ENCODE results near the gene LUZP2. TPM values are rescaled to one million over a fixed set of nuclear protein-coding genes. Genes with fewer than 3 reads are reported as not detected.

Gene LUZP2
- total RNA-seq, 1 donor from 2014 or later, result not detected

DNA sequence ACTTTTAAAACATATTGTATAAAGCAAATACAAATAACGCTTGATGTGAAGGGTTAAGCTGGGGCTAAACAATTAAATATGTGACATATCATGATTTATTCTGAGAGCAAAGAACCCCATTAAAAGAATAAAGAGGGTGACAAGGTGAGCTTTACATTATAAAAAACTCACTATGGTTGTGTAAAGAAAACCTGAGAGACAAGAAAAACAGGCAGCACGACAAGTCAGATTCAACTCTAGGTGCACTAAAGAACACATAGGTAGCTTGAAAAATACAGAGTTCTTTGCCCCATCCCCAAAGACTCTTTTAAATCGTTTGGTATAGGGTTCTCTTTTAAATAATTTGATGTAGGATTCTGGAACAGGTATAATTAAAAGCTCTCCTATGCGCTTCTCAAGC lies 63.5 kb downstream of the LUZP2 start:
- intact Hi-C loops (cut with micrococcal nuclease), result no loop called here

DNA sequence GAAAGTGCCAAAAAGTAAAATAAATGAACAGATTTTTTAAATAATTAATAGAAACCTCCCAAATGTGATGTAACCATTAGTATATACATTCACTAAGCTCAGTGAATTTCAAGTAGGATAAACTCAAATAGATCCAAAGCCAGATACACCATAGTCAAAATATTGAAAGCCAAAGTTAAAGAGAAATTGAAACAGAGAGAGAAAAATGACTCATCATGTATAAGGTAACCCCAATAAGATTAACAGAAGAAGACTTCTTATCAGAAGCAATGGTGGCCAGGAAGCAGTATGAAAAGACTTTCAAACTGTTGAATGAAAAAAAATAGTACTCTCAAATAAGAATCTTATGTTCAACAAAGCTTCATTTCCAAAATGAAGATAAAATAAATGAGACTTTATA lies 70.5 kb downstream of the LUZP2 start:
- intact Hi-C loops (cut with micrococcal nuclease), result no loop called here

DNA sequence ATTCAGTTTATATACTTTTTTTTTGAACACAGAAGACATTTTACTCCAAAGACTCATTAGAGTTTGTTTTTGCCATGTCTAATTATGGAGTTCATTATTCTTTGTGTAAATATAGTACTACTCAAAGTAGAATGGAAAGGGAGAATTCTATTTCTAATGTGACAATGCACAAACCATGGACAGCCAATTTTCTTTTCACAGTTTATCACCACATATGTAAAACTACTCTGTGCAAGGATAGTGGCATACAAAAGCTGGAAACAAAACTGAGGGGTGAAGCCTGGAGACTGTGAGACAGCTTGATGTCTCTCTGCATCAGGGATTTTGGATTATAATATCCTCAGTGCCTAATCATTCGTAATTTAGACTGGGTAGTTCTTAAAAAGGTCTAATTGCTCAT lies 75.5 kb downstream of the LUZP2 start:
- intact Hi-C loops (cut with micrococcal nuclease), result loop anchor here (5.0 kb wide), 1 partner anchor 1235 kb away; no protein-coding TSS in a partner anchor

DNA sequence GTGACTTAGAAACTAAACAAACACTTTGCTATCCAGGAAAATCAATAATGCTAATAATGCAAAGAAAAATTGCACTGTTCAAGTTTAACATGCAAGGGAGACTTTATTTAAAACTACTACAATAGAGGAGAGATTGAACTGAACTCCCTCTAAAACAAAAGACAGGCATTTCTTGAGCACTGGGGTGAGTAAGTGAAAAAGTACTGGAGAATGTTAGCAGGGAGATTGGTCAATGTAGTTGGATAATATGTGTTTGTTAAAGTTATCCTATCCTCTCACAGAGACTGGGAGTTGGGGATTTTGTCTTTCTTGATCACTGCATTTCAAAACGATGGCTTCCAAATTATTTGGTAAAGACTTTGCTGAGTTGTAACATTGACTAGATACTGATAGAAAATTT lies 77.6 kb downstream of the LUZP2 start:
- intact Hi-C loops (cut with micrococcal nuclease), result loop anchor here (5.0 kb wide), 1 partner anchor 1237 kb away; no protein-coding TSS in a partner anchor

DNA sequence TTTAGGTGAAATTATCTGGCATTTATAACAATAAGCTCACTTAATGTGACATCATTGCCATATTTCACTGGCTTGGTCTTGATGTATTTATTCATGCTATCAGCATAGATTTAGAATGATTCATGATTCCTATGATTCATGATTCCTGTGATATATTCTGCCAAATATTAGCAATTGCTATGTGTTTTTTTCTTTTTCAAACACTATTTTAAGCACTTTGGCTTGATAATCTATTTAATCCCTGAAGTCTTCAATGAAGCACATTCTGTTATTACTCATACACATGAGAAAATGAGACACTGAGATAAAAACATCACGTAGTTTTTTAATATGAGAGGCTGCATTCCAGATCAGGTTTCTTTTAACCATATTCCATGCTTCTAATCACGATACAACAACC lies 78.5 kb downstream of the LUZP2 start:
- intact Hi-C loops (cut with micrococcal nuclease), result no loop called here

DNA sequence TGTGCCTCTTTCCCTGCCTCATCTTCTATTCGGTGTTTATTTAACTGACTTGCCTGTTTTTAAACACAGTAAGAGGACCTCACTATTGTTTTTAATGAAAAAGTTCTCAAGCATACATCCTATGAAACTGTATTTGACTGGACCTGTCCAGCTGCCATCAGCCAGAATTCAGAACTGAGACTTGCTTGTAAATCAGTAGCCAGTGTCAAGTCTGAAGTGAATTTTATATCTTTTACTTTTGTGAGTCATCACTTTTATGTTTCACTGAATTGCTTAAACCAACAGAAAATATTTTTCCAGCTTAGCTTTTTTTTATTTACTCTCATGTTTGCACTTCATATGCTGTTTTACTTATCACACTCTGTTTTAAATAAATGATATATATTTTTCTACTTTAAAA lies 88.3 kb downstream of the LUZP2 start:
- intact Hi-C loops (cut with micrococcal nuclease), result no loop called here

DNA sequence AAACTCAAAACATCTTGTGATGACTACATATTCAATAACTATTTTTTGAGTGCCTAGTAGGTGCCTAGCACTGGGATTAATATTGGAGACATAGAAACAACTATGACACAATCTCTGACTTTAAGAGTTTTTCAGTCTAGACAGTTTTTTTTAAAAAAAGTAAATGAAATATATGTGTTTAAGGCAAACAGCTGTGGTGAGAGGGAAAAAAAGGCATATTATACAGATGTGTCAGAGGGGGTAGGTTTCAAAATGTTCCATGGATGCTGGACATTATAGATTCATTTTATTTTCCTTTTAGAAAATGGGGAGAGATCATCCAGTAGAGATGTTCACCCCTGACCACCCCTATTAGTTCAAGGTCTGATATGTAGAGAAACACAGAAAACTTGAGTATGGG lies 90.8 kb downstream of the LUZP2 start:
- intact Hi-C loops (cut with micrococcal nuclease), result no loop called here

DNA sequence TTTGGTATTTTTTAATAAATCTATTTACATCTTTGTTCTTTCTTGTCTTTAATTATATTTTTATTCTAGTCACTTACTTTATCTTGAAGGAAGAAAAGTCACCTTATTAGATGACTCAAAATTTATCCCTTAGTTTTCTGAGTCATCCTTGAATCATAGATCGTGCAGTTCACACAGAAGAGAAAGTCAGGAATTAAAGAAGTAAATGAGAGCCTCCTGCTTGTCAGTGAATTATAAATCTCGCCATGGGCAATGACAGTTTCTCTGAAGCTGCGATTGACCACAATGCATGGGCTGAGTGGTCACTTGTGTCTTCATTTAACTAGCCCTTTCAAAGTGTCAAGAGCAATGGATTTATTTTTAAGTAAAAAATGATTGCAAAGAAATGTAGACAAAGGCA lies 91.2 kb downstream of the LUZP2 start:
- intact Hi-C loops (cut with micrococcal nuclease), result no loop called here

DNA sequence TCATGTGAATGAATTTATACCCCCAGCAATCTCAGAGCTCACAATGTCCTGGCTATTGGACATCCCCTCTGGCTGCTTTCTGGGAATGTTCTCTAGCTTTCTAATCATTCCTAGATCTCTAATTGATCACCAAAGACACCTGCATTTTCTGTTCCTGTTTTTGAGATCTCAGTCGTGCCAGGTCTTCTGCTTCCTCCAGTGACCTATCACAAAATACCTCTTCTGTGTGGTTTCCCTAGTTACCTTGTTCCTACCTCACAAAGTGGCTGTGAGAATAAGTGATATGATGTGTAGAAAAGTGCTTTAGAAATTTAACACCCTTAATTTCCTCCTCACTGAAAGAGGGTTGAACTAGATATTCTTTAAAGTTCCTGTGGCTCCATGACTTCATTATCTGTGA lies 92.2 kb downstream of the LUZP2 start:
- intact Hi-C loops (cut with micrococcal nuclease), result no loop called here

DNA sequence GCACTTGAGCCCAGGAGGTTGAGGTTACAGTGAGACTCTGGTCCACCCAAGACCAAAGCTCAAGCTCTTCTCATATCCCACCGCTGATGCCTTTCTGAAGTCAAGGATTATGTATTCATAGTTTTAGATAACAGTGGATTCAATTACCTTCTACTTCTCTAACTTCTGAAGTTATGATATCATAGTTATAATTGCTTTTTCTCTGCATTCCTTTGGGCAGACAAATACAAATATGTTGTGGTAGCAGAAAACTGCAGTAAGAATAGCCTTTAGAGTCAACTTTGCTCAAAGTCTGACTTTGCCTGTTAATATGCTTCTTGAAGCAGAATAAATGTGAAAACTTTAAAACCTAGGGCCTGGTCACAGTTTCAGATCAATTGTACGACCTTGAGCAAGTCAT lies 94.4 kb downstream of the LUZP2 start:
- intact Hi-C loops (cut with micrococcal nuclease), result no loop called here

DNA sequence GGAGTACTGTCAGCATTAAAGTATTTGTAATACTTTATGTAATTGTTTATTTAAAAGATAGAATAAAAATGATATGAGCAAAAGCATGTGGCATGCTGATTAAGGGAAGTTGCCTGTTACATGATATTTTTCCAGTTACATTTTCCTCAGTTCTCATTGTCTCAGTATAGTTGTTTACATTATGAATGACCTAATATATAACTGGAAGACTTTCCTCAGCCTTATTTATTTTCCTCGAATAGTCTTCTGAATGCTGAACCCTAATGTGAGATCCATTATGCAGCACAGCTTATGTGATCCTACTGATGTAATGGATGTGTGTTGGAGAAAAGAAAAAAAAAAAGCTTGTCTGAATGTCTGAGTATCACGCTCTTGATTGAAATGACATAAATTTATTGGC lies 95.5 kb downstream of the LUZP2 start:
- intact Hi-C loops (cut with micrococcal nuclease), result no loop called here

DNA sequence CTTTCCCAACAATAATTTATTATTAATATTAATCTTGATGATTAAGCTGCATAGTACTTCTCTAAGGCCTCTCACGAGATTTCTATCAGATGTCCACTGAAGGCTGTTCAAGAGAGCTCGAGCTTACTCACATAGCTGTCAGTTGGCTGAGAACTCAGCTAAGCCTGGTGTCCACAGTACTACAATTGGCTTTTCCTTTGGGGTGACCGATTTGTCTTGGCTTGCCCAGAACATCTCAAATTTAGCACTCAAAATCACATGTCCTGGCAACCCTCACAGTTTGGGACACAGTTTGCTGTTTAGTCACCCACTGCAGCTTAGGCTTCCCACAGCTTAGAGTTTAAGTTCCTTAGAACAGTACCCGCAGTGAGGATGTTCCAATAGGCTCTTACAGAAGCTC lies 96.5 kb downstream of the LUZP2 start:
- intact Hi-C loops (cut with micrococcal nuclease), result no loop called here

DNA sequence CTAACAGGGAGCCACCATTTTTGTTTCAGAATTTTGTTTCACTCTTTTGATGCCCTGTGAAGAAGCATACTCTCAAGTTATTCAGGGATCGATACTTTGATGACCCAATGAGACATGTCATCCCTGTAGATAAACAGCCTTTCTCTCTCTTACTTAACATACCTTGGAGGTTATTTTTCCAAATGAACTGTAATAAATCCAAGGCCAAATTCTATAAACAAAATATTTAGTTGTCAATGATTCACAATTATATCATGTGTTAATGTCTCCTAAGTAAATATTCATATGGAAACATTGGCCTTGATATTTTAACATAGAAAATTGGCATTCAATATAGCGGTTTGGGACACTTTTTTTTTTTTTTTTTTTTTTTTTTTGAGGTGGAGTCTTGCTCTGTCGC lies 97.5 kb downstream of the LUZP2 start:
- intact Hi-C loops (cut with micrococcal nuclease), result no loop called here

DNA sequence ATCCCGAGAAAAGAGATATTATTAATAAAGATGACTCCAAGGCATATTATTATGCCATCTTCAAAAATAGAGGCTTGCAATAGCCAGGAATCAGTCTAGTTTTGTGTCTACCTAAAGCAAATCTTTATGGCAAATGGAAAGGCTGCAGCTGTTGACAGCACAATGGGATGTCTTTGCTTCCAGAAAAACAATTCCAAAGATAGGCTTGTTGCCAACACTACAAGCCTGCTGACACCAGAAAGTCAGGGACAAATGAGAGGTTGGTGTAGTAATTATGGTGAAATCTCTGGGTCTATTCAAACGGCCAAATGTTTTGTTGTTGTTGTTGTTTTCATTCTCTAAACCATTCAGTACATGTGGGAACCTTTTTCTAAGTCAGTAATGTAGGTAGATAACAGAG lies 101.8 kb downstream of the LUZP2 start:
- intact Hi-C loops (cut with micrococcal nuclease), result no loop called here

DNA sequence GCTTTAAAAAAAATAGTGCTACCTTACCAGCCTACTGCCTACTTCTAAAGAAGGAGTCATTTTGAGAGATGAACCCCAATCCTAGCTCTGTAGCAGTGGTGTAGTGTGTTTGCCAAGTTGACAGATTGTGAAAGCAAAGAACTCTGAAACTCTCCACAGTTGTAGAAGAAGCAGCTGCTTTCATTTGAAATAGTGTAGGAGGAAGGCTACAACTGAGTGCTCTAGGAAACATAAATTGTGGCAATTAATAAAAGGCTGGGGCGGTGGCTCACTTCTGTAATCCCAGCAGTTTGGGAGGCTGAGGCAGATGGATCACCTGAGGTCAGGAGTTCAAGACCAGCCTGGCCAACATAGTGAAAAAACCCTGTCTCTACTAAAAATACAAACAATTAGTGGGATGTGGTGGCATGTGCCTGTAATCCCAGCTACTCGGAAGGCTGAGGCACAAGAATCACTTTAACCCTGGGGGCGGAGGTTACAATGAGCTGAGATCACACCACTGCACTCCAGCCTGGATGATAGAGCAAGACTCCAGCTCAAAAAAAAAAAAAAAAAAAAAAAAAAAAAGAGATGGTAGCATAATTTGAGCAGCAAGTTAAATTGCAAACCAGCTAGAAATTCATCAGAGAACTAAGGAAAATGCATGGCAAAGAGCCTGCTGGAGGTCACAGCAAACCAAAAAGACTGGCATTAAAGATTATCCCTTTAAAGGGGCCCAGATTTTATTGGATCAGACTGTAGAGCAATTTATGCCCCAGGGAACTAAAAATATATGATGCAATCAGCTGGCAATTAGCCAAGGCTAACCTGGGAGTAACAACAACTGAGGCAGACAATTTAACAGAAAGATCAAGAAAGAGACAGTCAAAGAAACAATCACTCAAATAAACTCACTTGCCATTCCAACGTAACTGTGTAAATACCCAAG lies 112.6 kb downstream of the LUZP2 start:
- intact Hi-C loops (cut with micrococcal nuclease), result no loop called here

DNA sequence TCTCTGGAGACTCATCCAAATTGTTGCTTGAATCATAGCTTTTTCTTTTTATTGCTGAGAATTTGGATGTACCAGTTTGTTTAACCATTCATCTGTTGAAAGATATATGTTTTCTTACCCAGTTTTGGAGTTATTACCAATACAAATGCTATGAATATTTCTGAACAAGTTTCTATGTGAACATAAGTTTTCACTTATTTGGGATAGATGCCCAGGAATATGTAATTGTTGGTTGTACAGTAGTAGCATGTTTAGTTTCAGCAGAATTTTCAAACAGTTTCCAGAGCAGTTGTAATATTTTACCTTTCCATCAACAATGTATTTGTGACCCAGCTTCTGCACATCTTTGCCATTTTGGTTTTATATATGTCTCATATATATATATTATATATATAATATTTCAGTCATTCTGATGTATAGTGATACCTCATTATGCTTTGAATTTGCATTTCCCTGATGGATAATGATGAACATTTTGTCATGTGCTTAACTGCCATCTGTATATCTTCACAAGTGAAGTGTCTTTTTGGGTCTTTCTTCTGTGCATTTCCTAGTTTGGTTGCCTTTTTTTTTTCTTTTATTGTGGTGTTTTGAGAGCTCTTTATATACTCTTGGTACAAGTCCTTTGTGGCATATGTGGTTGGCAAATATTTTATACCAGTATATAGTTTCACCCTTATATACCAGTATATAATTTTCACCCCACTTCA lies 118.8 kb downstream of the LUZP2 start:
- intact Hi-C loops (cut with micrococcal nuclease), result no loop called here

DNA sequence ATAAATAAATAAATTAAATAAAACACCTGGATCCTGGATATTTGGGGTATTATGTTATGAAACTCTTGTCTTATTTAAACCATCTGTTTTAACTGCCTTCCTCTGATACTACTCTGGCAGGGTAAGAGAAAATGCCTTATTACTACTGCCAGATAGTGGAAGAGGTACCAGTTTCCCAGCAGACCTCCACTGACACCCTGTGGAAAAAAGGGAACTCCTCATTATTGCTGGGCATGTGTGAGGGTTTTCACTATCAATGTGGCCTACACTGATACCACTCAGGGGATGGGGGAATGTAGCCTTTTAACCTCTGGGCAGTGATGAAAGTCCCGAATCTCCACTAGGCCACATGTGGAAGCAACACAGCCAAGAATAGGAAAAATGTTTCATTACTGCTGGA lies 121.0 kb downstream of the LUZP2 start:
- intact Hi-C loops (cut with micrococcal nuclease), result no loop called here

DNA sequence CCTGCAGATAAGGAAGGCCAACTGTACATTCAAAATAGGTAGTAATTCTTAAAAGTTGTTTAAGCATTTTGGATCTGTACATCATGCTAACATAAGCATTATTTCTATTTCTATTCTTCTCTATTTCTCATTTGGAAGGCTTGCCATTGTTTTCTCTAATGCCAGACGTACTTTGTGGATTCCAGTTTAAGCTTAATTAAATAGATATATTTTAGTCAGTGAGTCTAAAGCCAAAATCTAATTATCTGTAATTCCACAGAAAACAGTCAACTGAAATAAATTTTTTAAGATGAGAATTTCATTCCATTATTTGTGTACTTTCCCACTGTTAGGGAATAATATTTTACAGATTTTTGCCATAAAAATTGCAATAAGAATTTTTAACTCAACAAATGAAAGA lies 123.0 kb downstream of the LUZP2 start:
- intact Hi-C loops (cut with micrococcal nuclease), result no loop called here

DNA sequence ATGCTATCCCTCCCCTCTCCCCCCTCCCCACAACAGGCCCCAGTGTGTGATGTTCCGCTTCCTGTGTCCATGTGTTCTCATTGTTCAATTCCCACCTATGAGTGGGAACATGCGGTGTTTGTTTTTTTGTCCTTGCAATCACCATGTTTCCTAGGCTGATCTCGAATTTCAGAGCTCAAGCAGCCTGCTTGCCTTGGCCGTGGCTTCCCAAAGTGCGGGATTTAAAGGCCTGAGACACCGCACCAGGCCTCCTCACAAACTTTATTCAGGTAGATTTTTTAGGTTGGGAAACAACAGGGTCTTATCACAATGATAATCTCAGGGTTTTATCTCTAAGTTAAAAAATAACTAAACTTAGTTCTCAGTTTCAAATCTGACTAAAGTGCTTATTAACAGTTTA lies 125.4 kb downstream of the LUZP2 start:
- intact Hi-C loops (cut with micrococcal nuclease), result no loop called here

DNA sequence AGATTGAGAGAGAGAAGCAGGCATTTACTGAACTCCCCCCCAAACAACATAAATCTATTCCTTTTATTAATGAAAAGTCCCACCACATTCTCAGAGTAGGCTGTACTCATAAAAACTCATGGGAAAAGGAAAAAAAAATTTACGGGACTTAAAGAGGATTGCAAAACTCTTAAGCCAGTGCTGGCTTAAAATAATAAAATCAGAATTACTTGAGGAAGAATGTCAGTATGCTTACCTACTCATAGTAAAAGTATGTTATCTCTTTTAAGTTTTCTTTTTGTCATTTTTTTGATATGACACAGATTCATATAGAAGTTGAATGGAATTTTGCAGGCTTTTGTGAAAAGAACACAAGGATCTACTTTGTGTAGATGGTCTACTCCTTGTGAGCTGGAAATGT lies 126.3 kb downstream of the LUZP2 start:
- intact Hi-C loops (cut with micrococcal nuclease), result no loop called here

DNA sequence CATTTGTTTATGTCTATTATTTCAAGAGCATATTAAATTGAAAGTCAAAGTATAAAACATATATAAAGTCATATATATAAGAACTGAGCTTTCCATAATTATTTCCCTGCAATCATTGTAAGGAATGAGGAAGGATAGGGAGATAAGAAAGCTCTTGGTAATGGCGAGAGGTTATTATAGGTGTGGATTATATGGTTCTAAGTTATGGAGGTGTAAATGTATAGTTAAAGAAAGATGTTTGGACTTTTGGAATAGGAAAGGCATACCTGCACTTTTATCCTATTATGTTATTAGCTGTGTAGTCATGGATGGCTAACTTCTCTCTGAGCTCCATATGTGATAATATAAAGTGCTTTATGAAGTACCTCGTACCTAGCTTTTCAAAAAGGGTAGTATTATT lies 127.6 kb downstream of the LUZP2 start:
- intact Hi-C loops (cut with micrococcal nuclease), result no loop called here

DNA sequence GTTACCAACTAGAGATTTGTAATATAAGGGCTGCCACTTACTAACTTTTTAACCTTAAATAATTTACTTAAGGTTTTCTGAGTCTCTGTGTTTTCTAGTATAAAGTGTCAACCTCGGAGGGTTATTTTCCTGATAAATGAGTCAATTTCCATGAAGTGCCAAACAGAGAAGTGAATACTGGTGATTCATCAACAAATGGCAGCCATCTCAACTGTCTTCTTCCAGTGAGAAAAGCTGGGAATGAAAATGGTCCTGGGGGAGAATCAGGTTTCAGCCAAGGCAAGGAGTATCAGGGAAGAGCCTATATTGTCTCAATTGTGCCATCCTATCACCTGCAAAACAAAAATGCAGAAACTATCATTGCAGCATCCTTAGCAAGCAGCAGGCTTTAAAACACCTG lies 129.1 kb downstream of the LUZP2 start:
- intact Hi-C loops (cut with micrococcal nuclease), result no loop called here
